GM12878 (cell line): ENCODE data around the gene PPP2R3A.

Experiments
- CBX5 ChIP-seq: sonication (generic); IDR thresholded peaks from 2 replicates; pipeline ENCODE4 v1.6.1; 2016; ENCODE audit warnings: low read depth, moderate library complexity, mild to moderate bottlenecking, inconsistent platforms
- FOS ChIP-seq: IDR thresholded peaks from 3 replicates; pipeline ENCODE4 v1.6.1; 2011; ENCODE audit warnings: borderline replicate concordance; ENCODE audit not compliant: insufficient read length; ENCODE audit errors: extremely low read depth
- HCFC1 ChIP-seq: fragments of 150-350 bp; IDR thresholded peaks from 2 replicates; pipeline ENCODE4 v1.6.1; 2014; ENCODE audit warnings: low read length
- POLR2AphosphoS5 ChIP-seq: IDR thresholded peaks from 2 replicates; pipeline ENCODE4 v1.6.1; 2011; ENCODE audit warnings: mild to moderate bottlenecking, low read length, inconsistent platforms
- RFX5 ChIP-seq: IDR thresholded peaks from 2 replicates; pipeline ENCODE4 v1.6.1; 2011; ENCODE audit warnings: low read depth, low read length, improper control_type of control experiment
- SMAD1 ChIP-seq: fragments of 450-650 bp; IDR thresholded peaks from 2 replicates; pipeline ENCODE4 v1.6.1; 2018; ENCODE audit warnings: mild to moderate bottlenecking, low read depth; ENCODE audit not compliant: partially characterized antibody
- SREBF2 ChIP-seq: IDR thresholded peaks from 2 replicates; pipeline ENCODE4 v1.6.1; 2012; ENCODE audit warnings: mild to moderate bottlenecking, low read length
- SRF ChIP-seq, 2 experiments: IDR thresholded peaks; 2 replicates each; pipeline ENCODE4 v1.6.1; 2011; ENCODE audit warnings: low read depth in 2 of 2, low read length in 2 of 2, mild to moderate bottlenecking in 1 of 2, moderate library complexity in 1 of 2
- TCF12 ChIP-seq: IDR thresholded peaks from 2 replicates; pipeline ENCODE4 v1.6.1; 2011; ENCODE audit warnings: low read depth, mild to moderate bottlenecking, low read length
- ZNF217 ChIP-seq: fragments of 450-650 bp; IDR thresholded peaks from 2 replicates; pipeline ENCODE4 v1.6.1; 2017; ENCODE audit warnings: antibody characterized with exemption, mild to moderate bottlenecking
- TF ChIP-seq, protein P1 (sequence below): fragments of 450-650 bp; IDR thresholded peaks from 2 replicates; pipeline ENCODE4 v1.6.1; 2017; ENCODE audit warnings: mild to moderate bottlenecking, low read depth, inconsistent platforms; ENCODE audit not compliant: poor library complexity, severe bottlenecking
- TF ChIP-seq, protein P2 (sequence below), 3 experiments: IDR thresholded peaks in 2 of 3; conservative IDR thresholded peaks in 1 of 3; 2 replicates each; pipeline ENCODE4 v1.5.1; 2011; ENCODE audit warnings: low read depth in 3 of 3, low read length in 3 of 3, mild to moderate bottlenecking in 3 of 3, control low read depth in 2 of 3, moderate library complexity in 2 of 3, inconsistent platforms in 1 of 3, mixed read lengths in 1 of 3; ENCODE audit not compliant: control insufficient read depth in 2 of 3, insufficient read depth in 1 of 3; ENCODE audit errors: extremely low read depth in 1 of 3
- TF ChIP-seq, protein P3 (sequence below): IDR thresholded peaks from 2 replicates; pipeline ENCODE4 v1.6.1; 2012; ENCODE audit warnings: low read depth, low read length, improper control_type of control experiment

DNA sequence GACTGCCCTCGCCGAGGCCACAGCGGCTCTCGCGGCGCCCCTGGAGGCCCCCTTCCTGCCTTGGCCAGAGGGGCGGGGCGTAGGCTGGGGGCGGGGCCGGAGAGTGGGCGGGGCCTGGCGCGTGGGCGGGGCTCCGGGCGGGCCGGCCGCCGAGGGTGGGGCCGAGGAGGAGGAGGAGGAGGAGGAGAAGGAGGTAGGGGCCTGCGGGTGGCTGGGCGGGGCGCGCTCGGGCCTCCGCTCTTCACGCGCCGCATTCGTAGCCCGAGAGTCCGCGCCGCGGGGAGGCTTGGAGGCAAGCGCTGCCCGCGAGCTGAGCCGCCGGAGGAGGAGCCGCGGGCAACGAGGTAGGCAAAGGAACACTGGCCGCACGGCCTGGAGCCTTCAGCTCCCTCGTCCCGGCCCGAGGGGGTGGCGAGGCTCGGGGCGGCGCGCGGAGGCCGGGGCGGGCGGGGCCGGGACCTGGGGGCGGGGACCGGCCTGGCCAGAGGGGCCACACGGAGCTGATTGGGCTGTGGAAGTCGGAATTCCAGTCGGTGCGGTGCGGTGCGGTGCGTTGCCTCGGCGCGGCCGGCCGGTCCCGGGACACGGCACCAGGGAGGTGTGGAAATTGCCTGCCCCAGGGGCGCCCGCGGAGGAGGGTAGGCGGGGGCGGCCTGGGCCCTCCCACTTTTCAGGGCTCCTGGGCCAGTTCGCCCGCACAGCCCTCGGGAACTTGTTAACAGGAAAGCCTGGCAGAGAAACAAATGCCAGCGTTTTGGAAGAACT, at the start of gene PPP2R3A:
- TF ChIP-seq, protein P1, sequence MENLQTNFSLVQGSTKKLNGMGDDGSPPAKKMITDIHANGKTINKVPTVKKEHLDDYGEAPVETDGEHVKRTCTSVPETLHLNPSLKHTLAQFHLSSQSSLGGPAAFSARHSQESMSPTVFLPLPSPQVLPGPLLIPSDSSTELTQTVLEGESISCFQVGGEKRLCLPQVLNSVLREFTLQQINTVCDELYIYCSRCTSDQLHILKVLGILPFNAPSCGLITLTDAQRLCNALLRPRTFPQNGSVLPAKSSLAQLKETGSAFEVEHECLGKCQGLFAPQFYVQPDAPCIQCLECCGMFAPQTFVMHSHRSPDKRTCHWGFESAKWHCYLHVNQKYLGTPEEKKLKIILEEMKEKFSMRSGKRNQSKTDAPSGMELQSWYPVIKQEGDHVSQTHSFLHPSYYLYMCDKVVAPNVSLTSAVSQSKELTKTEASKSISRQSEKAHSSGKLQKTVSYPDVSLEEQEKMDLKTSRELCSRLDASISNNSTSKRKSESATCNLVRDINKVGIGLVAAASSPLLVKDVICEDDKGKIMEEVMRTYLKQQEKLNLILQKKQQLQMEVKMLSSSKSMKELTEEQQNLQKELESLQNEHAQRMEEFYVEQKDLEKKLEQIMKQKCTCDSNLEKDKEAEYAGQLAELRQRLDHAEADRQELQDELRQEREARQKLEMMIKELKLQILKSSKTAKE, result no peak
- TF ChIP-seq CBX5, result no peak
- TF ChIP-seq SRF (IDR thresholded peaks at IDR 0.05; ENCODE audit: low read depth in 2 of 2, low read length in 2 of 2), result no peak
- TF ChIP-seq, protein P2, sequence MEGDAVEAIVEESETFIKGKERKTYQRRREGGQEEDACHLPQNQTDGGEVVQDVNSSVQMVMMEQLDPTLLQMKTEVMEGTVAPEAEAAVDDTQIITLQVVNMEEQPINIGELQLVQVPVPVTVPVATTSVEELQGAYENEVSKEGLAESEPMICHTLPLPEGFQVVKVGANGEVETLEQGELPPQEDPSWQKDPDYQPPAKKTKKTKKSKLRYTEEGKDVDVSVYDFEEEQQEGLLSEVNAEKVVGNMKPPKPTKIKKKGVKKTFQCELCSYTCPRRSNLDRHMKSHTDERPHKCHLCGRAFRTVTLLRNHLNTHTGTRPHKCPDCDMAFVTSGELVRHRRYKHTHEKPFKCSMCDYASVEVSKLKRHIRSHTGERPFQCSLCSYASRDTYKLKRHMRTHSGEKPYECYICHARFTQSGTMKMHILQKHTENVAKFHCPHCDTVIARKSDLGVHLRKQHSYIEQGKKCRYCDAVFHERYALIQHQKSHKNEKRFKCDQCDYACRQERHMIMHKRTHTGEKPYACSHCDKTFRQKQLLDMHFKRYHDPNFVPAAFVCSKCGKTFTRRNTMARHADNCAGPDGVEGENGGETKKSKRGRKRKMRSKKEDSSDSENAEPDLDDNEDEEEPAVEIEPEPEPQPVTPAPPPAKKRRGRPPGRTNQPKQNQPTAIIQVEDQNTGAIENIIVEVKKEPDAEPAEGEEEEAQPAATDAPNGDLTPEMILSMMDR (IDR thresholded peaks at IDR 0.05 in 2 of 3, conservative IDR thresholded peaks at IDR 0.05 in 1 of 3; ENCODE audit: control insufficient read depth in 2 of 3, extremely low read depth in 1 of 3, insufficient read depth in 1 of 3, low read depth in 3 of 3, low read length in 3 of 3), result no peak
- no peak for TF ChIP-seq RFX5
- TF ChIP-seq SMAD1, result no peak
- TF ChIP-seq, protein P3, sequence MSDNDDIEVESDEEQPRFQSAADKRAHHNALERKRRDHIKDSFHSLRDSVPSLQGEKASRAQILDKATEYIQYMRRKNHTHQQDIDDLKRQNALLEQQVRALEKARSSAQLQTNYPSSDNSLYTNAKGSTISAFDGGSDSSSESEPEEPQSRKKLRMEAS, result no peak
- no peak for TF ChIP-seq SREBF2
- no peak for TF ChIP-seq POLR2AphosphoS5
- TF ChIP-seq ZNF217, result no peak
- TF ChIP-seq TCF12, result no peak
- TF ChIP-seq FOS, result no peak
- TF ChIP-seq HCFC1, result no peak
